Spleen (tissue), 11 donors: ENCODE data around the gene SPNS2. TPM values are rescaled to one million over a fixed set of nuclear protein-coding genes. Genes with fewer than 3 reads are reported as not detected.

Experiments
- DNase-seq: peaks from one replicate; pipeline ENCODE4 v3.0.0-alpha.2; 2020
- H3K27ac ChIP-seq, 8 donors: fragments of 200-600 bp; sonication (generic) in 7 of 8; 1 replicate in 4 of 8; 2 replicates in 4 of 8; pipeline versions ENCODE4 v1.5.0 to v1.8.0; 2016 to 2021; ENCODE audit warnings: inconsistent platforms in 4 of 8, mild to moderate bottlenecking in 4 of 8, moderate library complexity in 1 of 8
- H3K27me3 ChIP-seq, 7 donors: fragments of 200-600 bp; sonication (generic) in 6 of 7; replicated peaks in 1 of 7; 1 replicate in 4 of 7; 2 replicates in 3 of 7; pipeline versions ENCODE4 v1.5.0 to v1.8.0; 2016 to 2021; ENCODE audit warnings: inconsistent platforms in 3 of 7, mild to moderate bottlenecking in 1 of 7
- H3K36me3 ChIP-seq, 6 donors: fragments of 200-600 bp; sonication (generic) in 5 of 6; 1 replicate in 4 of 6; 2 replicates in 2 of 6; pipeline versions ENCODE4 v1.5.0 to v1.8.0; 2016 to 2021; ENCODE audit warnings: inconsistent platforms in 2 of 6
- H3K4me1 ChIP-seq, 6 donors: fragments of 200-600 bp; sonication (generic) in 5 of 6; 1 replicate in 3 of 6; 2 replicates in 3 of 6; pipeline versions ENCODE4 v1.5.0 to v1.8.0; 2016 to 2021; ENCODE audit warnings: inconsistent platforms in 3 of 6
- H3K4me3 ChIP-seq, 8 donors: fragments of 200-600 bp; sonication (generic) in 7 of 8; 1 replicate in 4 of 8; 2 replicates in 4 of 8; pipeline versions ENCODE4 v1.5.0 to v1.8.0; 2016 to 2021; ENCODE audit warnings: inconsistent platforms in 4 of 8, mild to moderate bottlenecking in 4 of 8, moderate library complexity in 2 of 8
- H3K9me3 ChIP-seq, 8 donors: fragments of 200-600 bp; sonication (generic) in 7 of 8; 1 replicate in 4 of 8; 2 replicates in 4 of 8; pipeline versions ENCODE4 v1.5.0 to v1.8.0; 2016 to 2021; ENCODE audit warnings: inconsistent platforms in 4 of 8
- POLR2A ChIP-seq, 3 donors: fragments of 450-650 bp; IDR thresholded peaks; one replicate each; pipeline ENCODE4 v1.5.1; 2017; ENCODE audit warnings: antibody characterized with exemption in 3 of 3, mild to moderate bottlenecking in 1 of 3
- POLR2AphosphoS5 ChIP-seq, 3 donors: sonication (generic); formaldehyde crosslinking; IDR thresholded peaks; one replicate each; pipeline ENCODE4 v1.5.1; 2017; ENCODE audit warnings: antibody characterized with exemption in 3 of 3
- WGBS, 5 donors: extraction: QIAGEN DNeasy Blood & Tissue Kit in 3 of 5; methylation state at CpG; one replicate each; pipeline versions ENCODE4 v1.1.5 to v1.1.7; 2013 to 2018; 5-methylcytosine and 5-hydroxymethylcytosine counted together
- intact Hi-C: fragments of 100-400 bp; cut with DNase I; formaldehyde crosslinking; loops from one replicate; pipeline ENCODE4 v1.15.0; 2023; ENCODE audit warnings: low total_unique reads
- polyA plus RNA-seq, 3 donors: library from polyadenylated mRNA; stranded (reverse); fragments of 200-250 nt; gene quantifications; one replicate each; pipeline ENCODE4 v1.2.1, GENCODE V29; 2013
- total RNA-seq, 7 donors: library from RNA; depleted of rRNA in 3 of 7; stranded (reverse); fragments of >200 nt in 3 of 7; fragmentation: NEBNext Ultra II Directional in 4 of 7; extraction: Animal tissue kit (Norgen Biotek cat#: 25700) in 4 of 7; gene quantifications; one replicate each; pipeline versions ENCODE4 v1.1.0 to v1.2.1, GENCODE V29; 2016 to 2021
- TF ChIP-seq, protein P1 (sequence below), 11 experiments: fragments of 200-600 bp in 7 of 11; fragments of 450-650 bp in 4 of 11; sonication (generic) in 4 of 11; IDR thresholded peaks in 8 of 11; conservative IDR thresholded peaks in 3 of 11; 1 replicate in 7 of 11; 2 replicates in 4 of 11; pipeline versions ENCODE4 v1.4.0 to v1.8.0; 2016 to 2021; ENCODE audit warnings: antibody characterized with exemption in 11 of 11, inconsistent platforms in 4 of 11, mild to moderate bottlenecking in 1 of 11
- donor health status: healthy with polysubstance abuse.
- donor health status: DM: no; HTN: no; CAD: no; lungs with moderate emphysema.
- donor health status: DM: no; HTN: no; CAD: no.
- donor health status: Bipolar disorder and iron deficiency.
- donor health status: healthy.
- donor health status: DM: no; HTN: no; CAD: no.
- donor health status: DM: yes; HTN: yes; CAD: no.

The SPNS2 gene
- total and polyA plus RNA-seq, 10 donors: 8.1 to 53.5 (median 22.9) TPM

DNA sequence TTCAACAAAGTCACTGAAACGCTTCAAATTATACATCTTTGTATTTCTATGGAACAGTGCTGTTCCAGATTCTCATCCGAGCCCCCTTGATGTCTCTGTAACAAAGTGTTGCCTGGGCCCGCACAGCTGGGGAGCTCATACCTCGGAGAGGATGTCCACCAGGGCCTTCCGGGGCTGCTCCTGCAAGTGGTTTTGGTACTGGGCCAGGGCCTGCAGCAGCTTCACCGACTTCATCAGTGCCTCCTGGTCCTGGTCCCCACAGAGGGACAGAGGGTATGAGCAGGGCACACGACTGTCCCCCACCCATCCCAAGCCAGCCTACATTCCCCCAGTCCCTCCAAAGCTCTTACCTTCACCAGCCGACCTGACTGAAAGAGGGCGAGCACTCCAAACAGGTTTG lies 55.0 kb downstream of the SPNS2 start:
- H3K36me3 ChIP-seq: peaks cover 3 to 55% (median 50%) of the 10 kb centered on the region in 6 donors
- H3K4me3 ChIP-seq: peak overlapping the region in 5 of 8 donors; percentile 72 to 100 (median 95)
- H3K27ac ChIP-seq: no peak overlapping the region
- peak; percentile 64 for DNase-seq
- intact Hi-C loops: no loop called here
- no peaks in the 10 kb centered on the region for H3K27me3 ChIP-seq
- TF ChIP-seq POLR2A (IDR thresholded peaks at IDR 0.05) (no peak), POLR2AphosphoS5 (IDR thresholded peaks at IDR 0.05) (no peak)
- TF ChIP-seq, protein P1, sequence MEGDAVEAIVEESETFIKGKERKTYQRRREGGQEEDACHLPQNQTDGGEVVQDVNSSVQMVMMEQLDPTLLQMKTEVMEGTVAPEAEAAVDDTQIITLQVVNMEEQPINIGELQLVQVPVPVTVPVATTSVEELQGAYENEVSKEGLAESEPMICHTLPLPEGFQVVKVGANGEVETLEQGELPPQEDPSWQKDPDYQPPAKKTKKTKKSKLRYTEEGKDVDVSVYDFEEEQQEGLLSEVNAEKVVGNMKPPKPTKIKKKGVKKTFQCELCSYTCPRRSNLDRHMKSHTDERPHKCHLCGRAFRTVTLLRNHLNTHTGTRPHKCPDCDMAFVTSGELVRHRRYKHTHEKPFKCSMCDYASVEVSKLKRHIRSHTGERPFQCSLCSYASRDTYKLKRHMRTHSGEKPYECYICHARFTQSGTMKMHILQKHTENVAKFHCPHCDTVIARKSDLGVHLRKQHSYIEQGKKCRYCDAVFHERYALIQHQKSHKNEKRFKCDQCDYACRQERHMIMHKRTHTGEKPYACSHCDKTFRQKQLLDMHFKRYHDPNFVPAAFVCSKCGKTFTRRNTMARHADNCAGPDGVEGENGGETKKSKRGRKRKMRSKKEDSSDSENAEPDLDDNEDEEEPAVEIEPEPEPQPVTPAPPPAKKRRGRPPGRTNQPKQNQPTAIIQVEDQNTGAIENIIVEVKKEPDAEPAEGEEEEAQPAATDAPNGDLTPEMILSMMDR (IDR thresholded peaks at IDR 0.05 in 8 of 11, conservative IDR thresholded peaks at IDR 0.05 in 3 of 11): no peak
- H3K9me3 ChIP-seq: no peaks in the 10 kb centered on the region
- H3K4me1 ChIP-seq: peaks cover 11 to 44% (median 27%) of the 10 kb centered on the region in 6 donors
- WGBS, 5 donors: 72 to 89% (median 82%) methylated on average over 9 of the region's 9 CpGs

- Histone ChIP-seq H3K36me3 (peaks cover 3 to 46% (median 41%) of the 10 kb centered on the region in 6 donors), H3K27ac (peak overlapping the region in 7 of 8 donors; percentile 30 to 95 (median 90)), H3K4me3 (peak overlapping the region; percentile 72 to 100 (median 96)), H3K9me3 (no peaks in the 10 kb centered on the region), H3K27me3 (no peaks in the 10 kb centered on the region), H3K4me1 (peaks cover 11 to 47% (median 27%) of the 10 kb centered on the region in 6 donors)
- WGBS, 5 donors: 15 to 22% (median 16%) methylated on average over 16 to 18 of the region's 18 CpGs
- TF ChIP-seq POLR2AphosphoS5 (IDR thresholded peaks at IDR 0.05) (no peak), POLR2A (IDR thresholded peaks at IDR 0.05) (no peak)
- TF ChIP-seq, protein P1 (IDR thresholded peaks at IDR 0.05 in 8 of 11, conservative IDR thresholded peaks at IDR 0.05 in 3 of 11): no peak
- intact Hi-C loops: no loop called here
- no peak for DNase-seq
Observed at GRCh38 chr17:4554441-4554996, 55.8 kb downstream of the SPNS2 start.

GRCh38 chr17:4554997-4555799 lies 56.5 kb downstream of the SPNS2 start, which contains the start of gene MYBBP1A:
TSS of gene MYBBP1A (minus strand) at chr17:4555384. CDS start at chr17:4555324, 60 bp downstream.
- DNase-seq: peak; percentile 100
- Histone ChIP-seq H3K4me3 (peak within 1 kb of the TSS; percentile 72 to 100 (median 96)), H3K27me3 (no peaks in the 10 kb centered on the region), H3K36me3 (peaks cover 3 to 39% (median 35%) of the 10 kb centered on the region in 6 donors), H3K4me1 (peaks cover 11 to 43% (median 27%) of the 10 kb centered on the region in 6 donors), H3K9me3 (no peaks in the 10 kb centered on the region), H3K27ac (peak within 1 kb of the TSS; percentile 71 to 95 (median 90))
- TF ChIP-seq, protein P1 (IDR thresholded peaks at IDR 0.05 in 8 of 11, conservative IDR thresholded peaks at IDR 0.05 in 3 of 11): peak in 7 of 11 experiments; percentile 11 to 51 (median 48)
- no peak for TF ChIP-seq POLR2A (IDR thresholded peaks at IDR 0.05)
- TF ChIP-seq POLR2AphosphoS5 (IDR thresholded peaks at IDR 0.05): peak; percentile 90 to 92 (median 91)
- WGBS, 5 donors: 0 to 1% (median 0%) methylated on average over 42 to 69 of the region's 69 CpGs
- intact Hi-C loops: no loop called here
